Tibial nerve (tissue), 3 donors: Measurements from ENCODE around the gene TBX1.

Experiments
- CTCF ChIP-seq, 5 experiments: fragments of 200-600 bp in 3 of 5; fragments of 450-650 bp in 2 of 5; sonication (generic) in 3 of 5; IDR thresholded peaks; one replicate each; pipeline ENCODE4 v1.5.1; 2016 to 2019; ENCODE audit warnings: antibody characterized with exemption in 5 of 5, mild to moderate bottlenecking in 3 of 5, moderate library complexity in 2 of 5
- POLR2A ChIP-seq, 2 donors: fragments of 450-650 bp; IDR thresholded peaks; one replicate each; pipeline ENCODE4 v1.6.1; 2017; ENCODE audit warnings: antibody characterized with exemption in 2 of 2, mild to moderate bottlenecking in 2 of 2, moderate library complexity in 2 of 2

- TF ChIP-seq CTCF (IDR thresholded peaks at IDR 0.05) (no peak), POLR2A (IDR thresholded peaks at IDR 0.05) (no peak)
Measured at GRCh38 chr22:19766240-19766510, 5.6 kb downstream of the TBX1 start.
